ENCODE results near the gene ZPLD1. TPM values are rescaled to one million over a fixed set of nuclear protein-coding genes. Genes with fewer than 3 reads are reported as not detected.

Gene ZPLD1
- total RNA-seq, 1 experiment from 2014 or later, result 0.17 TPM

DNA sequence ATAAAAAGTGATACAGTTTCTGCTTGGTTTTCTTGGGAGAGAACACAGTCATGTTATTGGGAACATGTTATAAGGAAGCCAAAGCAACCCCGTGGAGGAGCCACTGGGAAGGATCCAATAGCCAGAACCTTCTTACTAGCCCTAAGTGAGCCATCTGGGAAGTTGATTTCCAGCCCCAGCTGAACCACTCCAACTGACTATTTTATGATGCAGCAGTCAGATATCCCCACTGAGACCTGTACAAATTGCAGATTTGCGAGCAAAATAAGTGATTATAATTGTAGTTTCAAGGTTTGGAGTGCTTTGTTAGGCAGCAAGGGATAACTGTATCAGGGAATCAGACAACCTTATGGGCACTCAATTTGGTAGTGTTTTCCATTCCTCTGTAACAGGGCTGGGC is 43.3 kb upstream of the ZPLD1 start:
- Histone ChIP-seq H3K4me3 (ENCODE audit: low read depth, low read length, poor library complexity, severe bottlenecking) (no peak overlapping the region), H3K27me3 (replicated peaks; ENCODE audit: insufficient read depth, low read depth, low read length, poor library complexity) (no peaks in the 10 kb centered on the region), H3K4me1 (ENCODE audit: insufficient read depth, low read length, poor library complexity, severe bottlenecking) (no peaks in the 10 kb centered on the region), H3K27ac (ENCODE audit: low read depth, low read length, poor library complexity, severe bottlenecking) (no peak overlapping the region), H3K9me3 (ENCODE audit: low read depth, low read length, poor library complexity, severe bottlenecking) (no peaks in the 10 kb centered on the region), H3K36me3 (ENCODE audit: insufficient read depth, low read length, poor library complexity, severe bottlenecking) (no peaks in the 10 kb centered on the region)
- CTCF ChIA-PET, result no interaction called here
- no peak for DNase-seq (ENCODE audit: low spot score)
- no TSS peak for BruUV-seq (replicated peaks)
- TF ChIP-seq EZH2 (IDR thresholded peaks at IDR 0.05; ENCODE audit: borderline replicate concordance, low read depth, low read length, poor library complexity, severe bottlenecking), result no peak
- TF ChIP-seq, protein P1, sequence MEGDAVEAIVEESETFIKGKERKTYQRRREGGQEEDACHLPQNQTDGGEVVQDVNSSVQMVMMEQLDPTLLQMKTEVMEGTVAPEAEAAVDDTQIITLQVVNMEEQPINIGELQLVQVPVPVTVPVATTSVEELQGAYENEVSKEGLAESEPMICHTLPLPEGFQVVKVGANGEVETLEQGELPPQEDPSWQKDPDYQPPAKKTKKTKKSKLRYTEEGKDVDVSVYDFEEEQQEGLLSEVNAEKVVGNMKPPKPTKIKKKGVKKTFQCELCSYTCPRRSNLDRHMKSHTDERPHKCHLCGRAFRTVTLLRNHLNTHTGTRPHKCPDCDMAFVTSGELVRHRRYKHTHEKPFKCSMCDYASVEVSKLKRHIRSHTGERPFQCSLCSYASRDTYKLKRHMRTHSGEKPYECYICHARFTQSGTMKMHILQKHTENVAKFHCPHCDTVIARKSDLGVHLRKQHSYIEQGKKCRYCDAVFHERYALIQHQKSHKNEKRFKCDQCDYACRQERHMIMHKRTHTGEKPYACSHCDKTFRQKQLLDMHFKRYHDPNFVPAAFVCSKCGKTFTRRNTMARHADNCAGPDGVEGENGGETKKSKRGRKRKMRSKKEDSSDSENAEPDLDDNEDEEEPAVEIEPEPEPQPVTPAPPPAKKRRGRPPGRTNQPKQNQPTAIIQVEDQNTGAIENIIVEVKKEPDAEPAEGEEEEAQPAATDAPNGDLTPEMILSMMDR (conservative IDR thresholded peaks at IDR 0.05; ENCODE audit: low read depth, low read length), result no peak
- intact Hi-C loops (cut with micrococcal nuclease; ENCODE audit: unreplicated experiment), result no loop called here
- POLR2A ChIA-PET (ENCODE audit: low non-redundant PET), result no interaction called here

DNA sequence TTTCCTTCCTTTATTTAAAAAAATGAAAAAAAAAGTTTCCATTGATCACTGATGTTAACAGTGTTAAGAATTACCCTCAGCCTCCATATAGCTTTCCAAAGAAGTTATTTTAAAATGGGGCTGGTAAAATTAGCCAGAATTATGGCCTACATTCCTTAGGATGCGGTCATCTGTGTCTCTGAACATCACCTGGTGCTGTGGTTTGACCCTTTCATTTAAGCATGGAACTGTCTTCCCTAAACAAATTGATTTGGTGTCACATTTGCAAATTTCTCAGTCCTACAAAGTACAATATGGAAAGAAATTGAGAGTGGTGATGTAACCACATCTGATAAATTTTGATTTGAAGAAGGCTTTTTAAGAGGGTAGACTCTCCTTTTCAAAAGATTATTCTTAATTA is 40.3 kb upstream of the ZPLD1 start:
- intact Hi-C loops (cut with micrococcal nuclease; ENCODE audit: unreplicated experiment), result no loop called here
- no TSS peak for BruUV-seq (replicated peaks)
- ChIA-PET CTCF (no interaction called here), POLR2A (ENCODE audit: low non-redundant PET) (no interaction called here)
- no peaks in the 10 kb centered on the region for H3K36me3 ChIP-seq (ENCODE audit: insufficient read depth, low read length, poor library complexity, severe bottlenecking)
- DNase-seq (ENCODE audit: low spot score), result no peak
- H3K9me3 ChIP-seq (ENCODE audit: low read depth, low read length, poor library complexity, severe bottlenecking), result no peaks in the 10 kb centered on the region
- H3K4me3 ChIP-seq (ENCODE audit: low read depth, low read length, poor library complexity, severe bottlenecking), result no peak overlapping the region
- TF ChIP-seq, protein P1 (conservative IDR thresholded peaks at IDR 0.05; ENCODE audit: low read depth, low read length), result no peak
- no peak for TF ChIP-seq EZH2 (IDR thresholded peaks at IDR 0.05; ENCODE audit: borderline replicate concordance, low read depth, low read length, poor library complexity, severe bottlenecking)
- H3K27me3 ChIP-seq (replicated peaks; ENCODE audit: insufficient read depth, low read depth, low read length, poor library complexity), result no peaks in the 10 kb centered on the region
- no peak overlapping the region for H3K27ac ChIP-seq (ENCODE audit: low read depth, low read length, poor library complexity, severe bottlenecking)
- H3K4me1 ChIP-seq (ENCODE audit: insufficient read depth, low read length, poor library complexity, severe bottlenecking), result no peaks in the 10 kb centered on the region

- Histone ChIP-seq H3K36me3 (ENCODE audit: insufficient read depth, low read length, poor library complexity, severe bottlenecking) (no peaks in the 10 kb centered on the region), H3K9me3 (ENCODE audit: low read depth, low read length, poor library complexity, severe bottlenecking) (no peaks in the 10 kb centered on the region), H3K27ac (ENCODE audit: low read depth, low read length, poor library complexity, severe bottlenecking) (no peak overlapping the region), H3K4me3 (ENCODE audit: low read depth, low read length, poor library complexity, severe bottlenecking) (no peak overlapping the region), H3K4me1 (ENCODE audit: insufficient read depth, low read length, poor library complexity, severe bottlenecking) (peaks cover 5% of the 10 kb centered on the region), H3K27me3 (replicated peaks; ENCODE audit: insufficient read depth, low read depth, low read length, poor library complexity) (no peaks in the 10 kb centered on the region)
- peak; percentile 4 for DNase-seq (ENCODE audit: low spot score)
- BruUV-seq (replicated peaks), result no TSS peak
- ChIA-PET POLR2A (ENCODE audit: low non-redundant PET) (no interaction called here), CTCF (no interaction called here)
- no peak for TF ChIP-seq EZH2 (IDR thresholded peaks at IDR 0.05; ENCODE audit: borderline replicate concordance, low read depth, low read length, poor library complexity, severe bottlenecking)
- TF ChIP-seq, protein P1 (conservative IDR thresholded peaks at IDR 0.05; ENCODE audit: low read depth, low read length), result no peak
- intact Hi-C loops (cut with micrococcal nuclease; ENCODE audit: unreplicated experiment), result no loop called here
Observed at GRCh38 chr3:102398176-102398575, 36.6 kb upstream of the ZPLD1 start.

Data from A673 (cell line).